Esophagus (tissue), 2 donors: ENCODE measurements around the gene GABRR1. TPM values are rescaled to one million over a fixed set of nuclear protein-coding genes. Genes with fewer than 3 reads are reported as not detected.

Experiments
- H3K27ac ChIP-seq, 2 donors: one replicate each; pipeline ENCODE4 v1.5.1; 2013; ENCODE audit warnings: low read depth in 2 of 2, mild to moderate bottlenecking in 2 of 2, inconsistent platforms in 1 of 2, low read length in 1 of 2, moderate library complexity in 1 of 2
- H3K27me3 ChIP-seq, 2 donors: one replicate each; pipeline ENCODE4 v1.6.1; 2013; ENCODE audit warnings: low read length in 2 of 2, control low read depth in 1 of 2, mild to moderate bottlenecking in 1 of 2; ENCODE audit not compliant: insufficient read depth in 2 of 2, control insufficient read depth in 1 of 2
- H3K36me3 ChIP-seq, 2 donors: one replicate each; pipeline ENCODE4 v1.6.1; 2013; ENCODE audit warnings: low read length in 1 of 2; ENCODE audit not compliant: control insufficient read depth in 2 of 2, insufficient read depth in 2 of 2
- H3K4me1 ChIP-seq, 2 donors: one replicate each; pipeline ENCODE4 v1.6.1; 2013; ENCODE audit warnings: low read length in 1 of 2; ENCODE audit not compliant: control insufficient read depth in 2 of 2, insufficient read depth in 2 of 2
- H3K4me3 ChIP-seq, 2 donors: one replicate each; pipeline ENCODE4 v1.5.1; 2013; ENCODE audit warnings: low read length in 2 of 2, mild to moderate bottlenecking in 2 of 2, low read depth in 1 of 2, moderate library complexity in 1 of 2
- H3K9me3 ChIP-seq, 2 donors: one replicate each; pipeline ENCODE4 v1.6.1; 2013; ENCODE audit warnings: mild to moderate bottlenecking in 2 of 2, low read depth in 1 of 2, low read length in 1 of 2, moderate library complexity in 1 of 2; ENCODE audit not compliant: control insufficient read depth in 2 of 2, insufficient read depth in 1 of 2
- WGBS, 2 donors: extraction: QIAGEN DNeasy Blood & Tissue Kit; methylation state at CpG; one replicate each; pipeline ENCODE4 v1.1.7; 2013; 5-methylcytosine and 5-hydroxymethylcytosine counted together
- polyA plus RNA-seq, 2 donors: library from polyadenylated mRNA; stranded (reverse); fragments of 200-250 nt; gene quantifications; one replicate each; pipeline ENCODE4 v1.2.3, GENCODE V29; 2013
- donor health status: healthy with polysubstance abuse.
- donor health status: Bipolar disorder and iron deficiency.

The GABRR1 gene
- polyA plus RNA-seq, 2 donors: 0.20 to 0.22 TPM

DNA sequence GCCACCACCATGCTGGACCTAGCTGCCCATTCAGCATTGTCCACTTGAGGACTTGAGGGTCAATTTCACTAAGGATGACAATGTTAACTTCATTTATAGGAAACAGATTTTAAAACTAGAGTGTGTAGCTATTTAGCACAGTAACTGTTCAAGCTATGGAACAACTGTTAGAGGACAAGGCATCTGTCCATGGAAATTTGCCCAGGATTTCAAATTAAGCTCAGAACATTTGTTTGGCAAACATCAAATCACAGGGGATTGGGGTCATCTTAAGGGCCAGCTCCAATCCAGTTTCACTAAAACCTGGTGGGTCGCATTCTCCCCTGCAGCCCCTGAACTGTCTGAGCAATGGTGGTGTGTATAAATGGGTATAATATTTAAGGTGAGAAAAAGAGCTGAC lies 36.2 kb downstream of the GABRR1 start:
- Histone ChIP-seq H3K4me1 (no peaks in the 10 kb centered on the region), H3K9me3 (no peaks in the 10 kb centered on the region), H3K4me3 (no peak overlapping the region), H3K27ac (no peak overlapping the region), H3K27me3 (no peaks in the 10 kb centered on the region), H3K36me3 (no peaks in the 10 kb centered on the region)
- WGBS, 2 donors: 73 to 95% methylated on average over 1 of the region's 1 CpG

DNA sequence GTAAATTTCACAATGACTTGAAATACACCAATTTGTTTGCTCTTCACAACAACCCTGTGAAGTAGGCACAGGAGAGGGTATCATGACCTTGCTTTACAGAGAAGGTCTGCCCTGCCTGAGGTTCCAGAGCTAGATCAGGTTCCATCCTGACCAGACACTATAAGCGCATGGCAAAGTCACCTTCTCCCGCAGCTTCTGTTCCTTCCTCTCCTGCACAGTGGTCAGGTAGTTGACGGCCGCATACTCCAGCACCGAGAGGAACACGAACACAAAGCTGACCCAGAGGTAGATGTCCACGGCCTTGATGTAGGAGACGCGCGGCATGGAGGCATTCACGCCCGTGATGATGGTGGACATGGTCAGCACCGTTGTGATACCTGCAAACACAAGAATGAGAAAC lies 37.0 kb downstream of the GABRR1 start:
- Histone ChIP-seq H3K4me3 (no peak overlapping the region), H3K27ac (no peak overlapping the region), H3K9me3 (no peaks in the 10 kb centered on the region), H3K27me3 (no peaks in the 10 kb centered on the region), H3K36me3 (no peaks in the 10 kb centered on the region), H3K4me1 (no peaks in the 10 kb centered on the region)
- 96% methylated on average over 13 of the region's 13 CpGs for WGBS, 2 donors

DNA sequence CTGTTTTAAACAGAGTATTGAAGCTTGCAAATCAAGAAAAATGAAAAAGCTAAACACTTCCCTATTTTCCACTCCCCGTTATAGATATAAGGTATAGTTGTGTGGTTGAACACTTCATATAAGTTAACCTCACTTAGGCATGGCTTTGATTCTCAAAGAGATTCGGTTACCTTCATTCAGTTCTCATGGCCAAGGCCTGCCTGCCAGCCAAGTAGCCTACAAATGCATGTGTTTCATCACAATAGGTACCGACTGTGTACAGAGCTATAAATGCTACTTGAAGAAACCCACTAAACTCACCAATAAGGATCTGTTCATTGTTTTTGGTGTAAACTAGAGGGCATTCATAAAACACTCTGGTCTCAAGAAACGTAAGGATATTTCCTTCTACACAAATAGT lies 43.5 kb downstream of the GABRR1 start:
- no peaks in the 10 kb centered on the region for H3K36me3 ChIP-seq
- no peak overlapping the region for H3K4me3 ChIP-seq
- H3K9me3 ChIP-seq: no peaks in the 10 kb centered on the region
- H3K4me1 ChIP-seq: no peaks in the 10 kb centered on the region
- H3K27ac ChIP-seq: no peak overlapping the region
- WGBS, 2 donors: 86 to 87% methylated on average over 4 of the region's 4 CpGs
- H3K27me3 ChIP-seq: no peaks in the 10 kb centered on the region

DNA sequence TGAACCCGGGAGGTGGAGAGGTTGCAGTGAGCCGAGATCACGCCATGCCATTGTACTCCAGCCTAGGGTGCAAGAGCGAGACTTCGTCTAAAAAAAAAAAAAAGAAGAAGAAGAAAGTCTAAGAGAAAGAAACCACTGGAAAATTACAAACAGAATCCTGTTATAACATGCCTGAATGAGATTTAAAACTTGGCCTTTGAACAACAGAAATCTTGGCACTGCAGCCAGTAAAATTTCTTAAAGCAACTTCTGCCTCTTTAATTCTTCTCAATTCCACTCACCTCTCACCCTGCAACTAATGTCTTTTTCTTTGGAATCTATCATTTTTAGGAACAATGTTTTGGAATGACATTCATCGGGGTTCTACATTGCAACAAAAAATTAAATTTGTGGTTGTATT lies 45.0 kb downstream of the GABRR1 start:
- Histone ChIP-seq H3K36me3 (no peaks in the 10 kb centered on the region), H3K4me1 (no peaks in the 10 kb centered on the region), H3K9me3 (no peaks in the 10 kb centered on the region), H3K4me3 (no peak overlapping the region), H3K27ac (no peak overlapping the region), H3K27me3 (no peaks in the 10 kb centered on the region)
- WGBS, 2 donors: 47 to 65% methylated on average over 6 of the region's 6 CpGs

DNA sequence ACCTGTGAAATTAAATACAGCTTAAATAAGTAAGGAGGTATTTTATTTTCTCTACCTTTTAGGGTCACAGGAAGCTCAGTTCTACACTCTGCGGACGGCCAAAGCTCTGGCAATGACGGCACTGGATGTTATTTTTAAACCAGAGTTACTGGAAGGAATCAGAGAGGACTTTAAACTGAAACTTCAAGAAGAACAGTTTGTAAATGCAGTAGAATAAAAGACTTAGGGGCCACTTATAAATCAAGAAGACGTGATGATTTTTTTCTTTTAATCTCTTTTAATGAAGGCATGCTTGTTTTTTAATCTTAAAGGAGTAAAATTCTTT lies 55.1 kb downstream of the GABRR1 start:
- Histone ChIP-seq H3K27ac (peak overlapping the region in 1 of 2 donors; percentile 49), H3K27me3 (no peaks in the 10 kb centered on the region), H3K9me3 (no peaks in the 10 kb centered on the region), H3K4me1 (no peaks in the 10 kb centered on the region), H3K36me3 (peaks cover 3 to 9% of the 10 kb centered on the region in 2 donors), H3K4me3 (no peak overlapping the region)
- WGBS, 2 donors: 69 to 75% methylated on average over 4 of the region's 4 CpGs

DNA sequence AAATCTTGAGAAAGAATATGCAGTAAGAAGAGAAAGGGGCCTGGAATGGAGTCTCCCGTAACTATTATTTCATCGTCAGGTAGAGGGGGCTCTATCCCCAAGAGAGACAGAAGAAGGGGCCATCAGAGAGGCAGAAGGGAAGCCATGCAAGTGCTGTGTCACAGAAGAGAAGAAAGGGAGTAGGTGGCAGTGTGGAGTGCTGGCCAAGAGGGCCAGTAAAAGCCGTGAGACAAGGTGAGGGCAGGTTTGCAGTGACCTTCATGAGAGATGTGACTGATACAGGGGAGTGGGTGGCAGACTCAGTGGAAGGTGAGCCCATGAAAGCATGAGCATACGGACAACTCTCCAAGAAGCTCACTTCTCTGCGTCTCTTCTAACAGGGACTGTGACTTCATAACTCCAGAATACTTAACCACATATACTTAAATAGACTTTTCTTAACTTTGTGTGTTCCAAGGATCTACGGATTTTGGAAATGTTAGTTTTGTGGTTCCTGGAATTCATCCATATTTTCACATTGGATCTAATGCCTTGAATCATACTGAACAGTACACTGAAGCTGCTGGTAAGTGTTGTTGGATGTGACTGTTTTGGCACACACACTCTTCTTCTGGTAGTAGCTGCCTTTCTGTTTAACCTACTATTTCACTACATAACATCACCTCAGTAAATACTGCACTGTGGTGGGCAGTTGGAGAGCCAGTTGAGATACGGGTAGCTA lies 55.7 kb downstream of the GABRR1 start:
- peak overlapping the region; percentile 3 to 84 for H3K27ac ChIP-seq
- no peaks in the 10 kb centered on the region for H3K27me3 ChIP-seq
- H3K36me3 ChIP-seq: peaks cover 3 to 9% of the 10 kb centered on the region in 2 donors
- no peaks in the 10 kb centered on the region for H3K4me1 ChIP-seq
- no peak overlapping the region for H3K4me3 ChIP-seq
- WGBS, 2 donors: 70 to 83% methylated on average over 7 of the region's 7 CpGs
- no peaks in the 10 kb centered on the region for H3K9me3 ChIP-seq

DNA sequence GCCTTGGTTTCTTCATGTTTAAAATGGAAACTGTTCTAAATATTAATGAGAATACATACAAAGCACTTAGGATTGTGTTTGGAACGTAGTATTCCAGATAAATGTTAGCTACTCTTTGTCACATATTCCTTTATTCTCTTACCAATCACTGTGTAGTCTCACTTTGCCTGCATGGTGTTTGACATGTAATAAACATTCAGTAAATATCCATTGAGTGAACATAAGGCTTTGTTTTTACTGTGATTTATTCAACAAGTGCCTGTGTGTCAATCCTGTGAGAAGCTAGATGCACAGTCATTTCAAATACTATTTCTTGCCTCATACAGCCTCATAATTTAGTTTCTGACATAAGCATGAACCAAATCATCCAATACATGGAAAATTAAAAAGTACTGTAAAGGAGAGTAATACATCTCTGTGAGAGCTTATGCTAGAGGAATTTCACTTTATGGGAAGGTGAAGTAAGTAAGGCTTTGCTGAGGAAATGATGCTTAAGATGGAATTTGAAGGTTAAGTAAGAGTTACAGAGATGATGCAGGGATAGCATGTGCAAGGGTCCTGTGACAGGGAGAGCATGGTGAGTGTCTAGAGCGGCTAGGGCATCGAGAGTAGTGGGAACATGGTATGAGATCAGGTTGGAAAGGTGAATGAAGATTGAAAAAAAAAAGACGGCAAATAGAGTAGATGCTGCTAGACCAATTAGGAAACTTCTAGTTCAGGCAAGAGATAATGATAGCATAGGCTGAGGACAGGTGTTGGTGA lies 56.6 kb downstream of the GABRR1 start:
- H3K9me3 ChIP-seq: no peaks in the 10 kb centered on the region
- H3K27me3 ChIP-seq: no peaks in the 10 kb centered on the region
- 95 to 98% methylated on average over 4 of the region's 4 CpGs for WGBS, 2 donors
- H3K4me1 ChIP-seq: no peaks in the 10 kb centered on the region
- H3K27ac ChIP-seq: no peak overlapping the region
- peaks cover 3 to 9% of the 10 kb centered on the region in 2 donors for H3K36me3 ChIP-seq
- H3K4me3 ChIP-seq: no peak overlapping the region

DNA sequence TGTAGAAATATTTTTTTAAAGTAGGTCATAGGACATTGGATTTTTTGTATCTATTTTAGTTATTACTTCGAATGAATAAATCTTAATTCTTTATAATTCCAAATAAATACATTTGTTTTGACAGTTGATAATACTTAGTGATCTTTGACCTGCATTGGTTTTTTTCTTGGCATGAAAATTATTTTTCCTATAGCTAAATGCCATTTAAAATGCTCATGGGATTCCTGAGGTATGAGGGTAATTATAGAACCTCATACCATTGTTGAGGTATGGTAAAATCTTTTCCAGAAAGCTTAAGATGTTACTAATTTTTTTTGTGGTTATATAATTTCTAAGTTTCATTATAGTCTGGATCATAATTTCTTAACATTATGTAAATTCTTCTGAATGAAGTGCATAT lies 63.0 kb downstream of the GABRR1 start:
- H3K4me1 ChIP-seq: no peaks in the 10 kb centered on the region
- no peaks in the 10 kb centered on the region for H3K9me3 ChIP-seq
- H3K27me3 ChIP-seq: no peaks in the 10 kb centered on the region
- no peak overlapping the region for H3K4me3 ChIP-seq
- H3K27ac ChIP-seq: no peak overlapping the region
- H3K36me3 ChIP-seq: no peaks in the 10 kb centered on the region
- 68 to 82% methylated on average over 1 of the region's 1 CpG for WGBS, 2 donors

DNA sequence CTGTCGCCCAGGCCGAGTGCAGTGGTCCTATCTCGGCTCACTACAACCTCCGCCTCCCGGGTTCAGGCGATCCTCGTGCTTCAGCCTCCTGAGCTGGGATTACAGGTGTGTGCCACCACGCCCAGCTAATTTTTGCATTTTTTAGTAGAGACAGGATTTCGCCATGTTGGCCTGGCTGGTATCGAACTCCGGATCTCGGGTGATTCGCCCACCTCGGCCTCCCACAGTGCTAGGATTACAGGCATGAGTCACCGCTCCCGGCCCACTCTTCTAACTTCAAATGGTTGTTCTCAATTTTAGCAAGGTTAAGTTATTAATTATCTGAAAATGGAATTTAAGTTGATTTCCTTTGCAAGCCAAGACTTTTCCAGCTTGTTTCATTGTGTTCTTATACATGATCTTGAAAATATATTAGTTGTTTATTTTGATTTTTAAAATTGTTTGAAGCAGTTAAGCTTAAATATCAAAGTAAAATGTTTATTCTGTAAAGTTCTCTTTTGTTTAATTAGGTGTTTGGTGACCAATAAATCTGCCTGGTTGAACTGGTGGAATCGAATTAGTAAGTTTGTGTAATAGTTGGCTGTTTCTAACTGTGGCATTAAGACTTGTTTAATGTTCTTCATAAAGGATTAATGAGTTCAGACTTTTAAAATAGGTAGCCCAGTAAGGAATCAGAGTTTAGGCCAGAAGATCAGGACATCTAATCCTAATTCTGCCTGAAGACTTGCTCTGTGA lies 69.0 kb downstream of the GABRR1 start:
- Histone ChIP-seq H3K27ac (peak overlapping the region in 1 of 2 donors; percentile 25), H3K9me3 (no peaks in the 10 kb centered on the region), H3K4me3 (no peak overlapping the region), H3K36me3 (no peaks in the 10 kb centered on the region), H3K4me1 (no peaks in the 10 kb centered on the region), H3K27me3 (no peaks in the 10 kb centered on the region)
- WGBS, 2 donors: 76 to 80% methylated on average over 17 of the region's 17 CpGs
